ENCODE data around the gene TMEM221.

The TMEM221 gene

DNA sequence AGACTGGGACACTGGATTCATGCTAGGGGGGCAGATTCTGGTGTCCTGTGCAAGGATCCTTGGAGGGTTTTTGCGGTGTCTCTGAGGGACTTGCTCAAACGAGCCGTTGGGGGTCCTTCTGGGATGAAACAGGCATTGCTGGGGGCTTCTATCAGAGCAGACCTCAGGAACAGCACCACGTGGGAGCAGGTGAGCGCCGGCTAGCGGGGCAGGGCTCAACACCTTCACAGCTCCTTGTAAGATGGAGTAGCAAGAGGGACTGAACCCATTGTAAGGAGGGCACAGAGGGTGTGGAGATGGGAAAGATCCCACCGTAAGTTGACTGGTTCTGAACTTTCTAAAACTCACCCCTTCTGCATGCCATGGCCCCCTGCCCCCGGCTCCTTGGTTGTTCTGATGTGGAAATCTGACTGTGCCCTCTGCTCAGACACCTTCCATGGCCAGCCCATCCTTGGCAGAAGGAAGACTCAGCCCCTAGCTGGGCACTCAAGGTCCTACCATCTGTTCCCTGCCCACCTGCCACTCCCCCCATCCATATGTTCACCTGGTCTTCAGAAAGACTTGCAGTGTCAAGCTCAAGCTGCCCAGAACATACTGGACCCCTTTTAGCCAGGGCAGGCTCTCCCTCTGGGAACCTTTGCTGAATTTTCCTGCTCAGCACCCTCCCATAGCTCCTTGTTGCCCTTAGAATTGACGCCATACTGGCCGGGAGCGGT lies 23.1 kb upstream of the TMEM221 start:
- no peak for DNase-seq

DNA sequence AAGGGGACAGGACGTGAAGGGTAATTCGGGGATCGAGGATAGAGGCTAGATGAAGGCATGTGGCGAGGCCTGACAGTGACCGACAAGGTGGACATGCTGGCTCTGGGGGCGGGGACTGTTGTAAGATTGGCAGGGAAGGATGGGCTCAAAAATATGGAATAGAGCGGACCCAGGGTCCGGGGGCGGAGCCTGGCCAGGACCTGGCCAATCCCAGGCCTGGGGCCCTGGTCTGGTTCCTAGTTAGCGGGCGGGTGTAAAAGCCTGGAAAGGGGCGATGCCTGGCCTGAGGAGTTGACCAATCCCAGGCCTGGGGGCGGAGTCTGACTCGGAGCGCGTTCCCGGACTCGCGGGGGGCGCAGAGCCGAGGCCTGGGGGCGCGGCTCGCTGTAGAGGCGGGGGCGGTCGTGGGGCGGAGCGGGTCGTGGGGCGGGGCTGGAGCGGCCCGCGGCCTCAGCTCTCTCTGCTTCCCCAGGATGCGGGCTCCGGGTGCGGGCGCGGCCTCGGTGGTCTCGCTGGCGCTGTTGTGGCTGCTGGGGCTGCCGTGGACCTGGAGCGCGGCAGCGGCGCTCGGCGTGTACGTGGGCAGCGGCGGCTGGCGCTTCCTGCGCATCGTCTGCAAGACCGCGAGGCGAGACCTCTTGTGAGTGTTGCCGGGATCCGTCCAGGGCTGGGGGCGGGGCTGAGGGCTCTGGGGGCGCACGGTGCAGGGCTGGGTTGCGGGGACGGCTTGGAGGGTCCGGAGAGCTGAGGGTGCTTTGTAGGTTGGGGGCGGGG lies 21.8 kb upstream of the TMEM221 start, which contains the start of gene SLC27A1:
Gene SLC27A1 (plus strand): TSS at position 457 of the 774 bp plus-strand sequence. CDS start 17 bp downstream, at position 474.
- DNase-seq = peak; percentile 95

DNA sequence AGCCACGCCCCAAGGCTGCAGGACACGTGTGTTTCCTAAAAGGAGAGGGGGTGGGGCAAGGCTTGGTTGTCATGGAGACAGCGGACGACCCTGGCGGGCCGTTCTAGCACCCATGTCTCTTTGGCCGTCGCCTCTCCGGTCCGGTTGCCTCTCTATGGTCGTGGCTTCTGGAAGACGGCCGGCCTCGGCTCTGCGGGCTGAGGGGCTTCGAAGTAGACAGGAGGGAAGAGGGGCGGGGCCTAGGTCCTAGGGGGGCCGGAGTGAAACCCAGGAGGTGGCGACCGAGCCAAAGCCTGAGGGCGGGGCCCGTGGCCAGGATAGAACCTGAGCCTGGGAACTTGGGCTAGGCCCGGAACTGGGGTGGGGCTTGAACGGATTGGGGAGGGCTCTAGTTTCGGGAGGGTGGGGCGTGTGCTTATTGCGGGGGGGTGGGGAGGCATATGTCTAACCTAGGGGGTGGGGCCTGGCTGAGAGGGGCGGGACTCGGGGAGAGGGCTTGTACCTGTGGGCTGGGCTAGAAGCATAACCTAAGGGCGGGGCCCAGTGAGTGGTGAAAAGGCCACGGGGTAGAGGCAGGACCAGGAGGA lies 21.1 kb upstream of the TMEM221 start:
- peak; percentile 94 for DNase-seq

DNA sequence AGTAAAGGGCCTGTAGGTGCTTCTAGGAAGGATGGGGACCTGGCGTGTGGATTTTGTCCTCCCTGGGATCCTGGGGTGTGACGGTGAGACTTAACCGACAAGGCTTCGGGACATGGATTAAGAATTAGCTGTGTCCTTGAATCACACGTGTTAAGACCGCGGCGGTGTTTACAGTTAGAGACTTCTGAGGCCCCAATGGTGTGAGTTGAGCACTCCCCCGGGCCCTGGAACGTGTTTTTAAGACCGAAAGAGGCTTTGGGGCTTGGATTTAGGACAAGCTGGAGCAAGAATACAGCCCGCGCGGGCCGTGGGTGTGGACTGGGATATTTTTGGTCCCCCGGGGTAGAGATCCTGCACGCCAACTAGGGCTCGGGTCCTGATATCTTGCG lies 20.6 kb upstream of the TMEM221 start:
- peak; percentile 46 for DNase-seq

DNA sequence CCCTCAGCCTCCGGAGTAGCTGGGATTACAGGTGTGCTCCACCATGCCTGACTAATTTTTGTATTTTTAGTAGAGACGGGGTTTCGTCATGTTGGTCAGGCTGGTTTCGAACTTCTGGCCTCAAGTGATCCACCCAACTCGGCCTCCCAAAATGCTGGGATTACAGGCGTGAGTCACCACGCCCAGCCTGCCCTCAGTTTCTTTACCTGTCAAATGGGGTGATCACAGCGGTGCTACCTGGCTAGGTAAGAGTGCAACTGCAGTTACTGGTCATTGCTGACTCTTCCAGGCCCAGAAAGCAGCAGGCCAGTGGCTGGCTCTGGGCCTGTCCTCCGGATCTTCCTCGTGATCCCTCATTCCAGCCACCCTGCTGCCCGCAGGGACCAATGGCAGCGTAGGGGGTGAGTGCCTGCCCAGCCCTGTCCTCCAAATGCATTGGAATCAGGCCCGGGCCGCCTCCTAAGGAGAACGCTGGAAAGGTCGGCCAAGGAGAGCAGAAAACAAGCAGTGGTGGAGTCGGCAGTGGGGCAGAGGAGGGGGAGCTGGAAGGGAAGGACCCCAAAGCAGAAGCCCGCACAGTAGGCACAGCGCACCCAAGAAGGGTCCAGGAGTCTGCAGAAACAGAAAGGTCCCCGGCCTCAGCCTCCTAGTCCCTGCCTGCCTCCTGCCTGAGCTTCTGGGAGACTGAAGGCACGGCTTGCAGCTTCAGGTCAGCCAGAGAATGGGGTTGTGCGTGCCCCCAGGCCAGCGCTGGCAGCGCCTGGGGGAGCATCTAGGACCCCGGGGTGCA lies 20.0 kb upstream of the TMEM221 start:
- DNase-seq = no peak

DNA sequence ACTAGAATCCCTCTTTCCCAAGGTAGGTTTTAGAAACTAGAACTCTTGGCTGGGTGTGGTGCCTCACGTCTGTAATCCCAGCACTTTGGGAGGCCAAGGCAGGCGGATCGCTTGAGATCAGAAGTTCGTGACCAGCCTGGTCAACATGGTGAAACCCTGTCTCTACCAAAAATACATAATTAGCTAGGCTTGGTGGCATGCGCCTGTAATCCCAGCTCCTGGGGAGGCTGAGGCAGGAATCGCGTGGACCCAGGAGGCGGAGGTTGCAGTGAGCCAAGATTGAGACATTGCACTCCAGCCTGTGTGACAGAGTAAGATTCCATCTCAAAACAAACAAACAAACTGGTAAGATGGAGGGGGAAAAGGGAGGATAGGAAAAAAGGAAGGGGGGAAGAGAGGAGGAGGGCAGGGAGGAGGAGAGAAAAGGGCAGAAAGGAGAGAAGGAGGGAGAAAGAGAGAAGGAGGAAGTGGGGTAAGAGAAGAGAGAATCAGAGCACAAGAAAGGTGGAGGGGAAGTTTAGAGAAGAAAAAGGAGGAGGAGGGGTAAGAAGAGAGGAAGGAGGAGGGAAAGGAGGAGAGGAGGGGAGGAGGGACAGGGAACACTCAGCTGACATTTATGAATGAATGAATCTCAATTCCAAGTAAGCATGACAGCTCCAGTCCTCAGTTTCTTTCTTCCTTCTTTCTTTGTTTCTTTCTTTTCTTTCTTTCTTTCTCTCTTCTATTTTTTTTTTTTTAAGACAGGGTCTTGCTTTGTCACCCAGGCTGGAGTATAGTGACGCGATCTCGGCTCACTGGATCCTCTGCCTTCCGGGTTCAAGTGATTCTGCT lies 19.2 kb upstream of the TMEM221 start:
- no peak for DNase-seq

DNA sequence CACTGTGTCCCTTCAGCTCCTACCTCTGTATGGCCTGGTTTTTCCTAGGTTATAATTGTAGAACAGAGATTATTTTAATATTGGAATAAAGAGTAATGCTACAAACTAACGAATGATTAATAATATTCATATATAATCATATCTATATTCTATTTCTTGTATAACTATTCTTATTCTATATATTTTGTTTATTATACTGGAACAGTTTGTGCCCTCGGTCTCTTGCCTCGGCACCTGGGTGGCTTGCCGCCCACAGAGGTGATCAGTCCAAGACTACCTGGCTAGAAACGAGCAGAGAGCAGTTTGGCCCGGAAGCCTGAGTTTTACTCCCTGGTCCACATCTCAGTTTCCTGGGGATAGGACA lies 18.0 kb upstream of the TMEM221 start:
- DNase-seq = no peak

DNA sequence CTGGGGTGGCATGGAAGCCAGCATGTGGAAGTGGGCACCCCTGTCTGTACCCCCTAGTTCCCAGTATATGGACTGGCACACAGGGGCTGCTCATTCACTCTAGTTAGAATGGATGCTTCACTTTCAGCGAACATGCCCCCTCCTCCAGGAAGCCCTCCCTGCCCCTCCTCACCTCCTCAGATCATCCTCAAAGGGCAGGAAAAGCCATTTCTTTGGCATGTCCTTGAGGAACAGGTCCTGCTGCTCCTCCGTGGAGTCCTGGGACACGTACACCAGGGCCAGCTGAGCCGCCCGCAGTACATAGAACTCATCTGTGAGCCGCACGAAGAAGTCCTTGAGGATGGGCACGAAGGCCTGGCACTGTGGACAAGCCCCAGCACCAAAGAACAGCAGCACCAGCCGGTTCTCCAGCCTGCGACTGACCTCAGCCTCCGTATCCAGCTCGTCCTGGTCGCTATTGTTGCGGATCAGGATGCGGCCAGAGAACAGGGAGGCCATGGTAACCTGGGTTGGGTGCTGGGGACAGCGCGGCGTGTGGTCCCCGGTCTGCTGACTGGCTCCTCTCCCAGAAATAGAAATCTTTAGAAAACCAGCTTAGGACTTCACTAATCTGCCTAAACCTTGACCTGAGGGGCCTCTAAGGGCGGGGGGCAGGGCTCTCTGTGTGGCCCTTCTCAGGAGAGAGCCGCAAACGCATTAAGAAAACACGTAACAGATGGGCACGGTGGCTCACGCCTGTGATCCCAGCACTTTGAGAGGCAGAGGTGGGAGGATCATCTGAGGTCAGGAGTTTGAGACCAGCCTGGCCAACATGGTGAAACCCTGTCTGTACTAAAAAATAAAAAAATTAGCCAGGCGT lies 12.1 kb upstream of the TMEM221 start, which contains the start of gene NXNL1:
Gene NXNL1 (minus strand): TSS at position 555 of the 859 bp plus-strand sequence. CDS start 57 bp downstream, at position 498.
- no peak for DNase-seq

DNA sequence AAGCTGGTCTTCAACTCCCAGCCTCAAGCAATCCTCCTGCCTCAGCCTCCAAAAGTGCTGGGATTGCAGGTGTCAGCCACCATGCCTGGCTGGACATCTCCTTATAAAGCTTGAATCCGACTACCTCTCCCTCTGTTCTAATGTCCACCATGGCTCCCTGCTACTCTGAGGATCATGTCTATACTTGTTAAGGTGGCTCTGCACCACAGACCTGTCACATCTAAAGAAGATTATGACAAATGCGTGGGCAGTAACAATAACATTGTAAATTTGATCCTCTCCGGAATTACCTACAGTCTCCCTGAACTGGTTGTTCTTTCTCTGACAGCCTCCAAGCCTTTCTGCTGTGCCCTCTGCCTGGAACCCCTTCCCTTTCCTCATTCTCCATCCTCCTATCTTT lies 10.5 kb upstream of the TMEM221 start:
- no peak for DNase-seq

DNA sequence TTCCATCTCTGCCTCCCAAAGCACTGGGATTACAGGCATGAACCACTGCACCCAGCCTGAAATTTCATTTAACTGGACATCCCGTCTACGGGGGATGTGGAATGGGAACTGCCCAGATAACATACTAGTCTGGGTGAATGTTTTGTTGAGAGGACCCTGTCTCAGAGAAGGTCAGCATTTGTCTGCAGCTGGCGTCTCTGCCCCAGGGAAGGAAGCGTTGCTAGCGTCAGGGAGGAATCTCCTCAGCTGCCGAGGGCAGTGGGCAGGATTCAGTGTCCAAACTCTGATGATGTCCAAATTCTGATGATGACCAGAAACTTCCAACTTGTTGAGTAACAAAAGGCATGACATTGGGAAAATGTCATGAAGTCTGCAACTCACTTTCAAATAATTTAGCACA lies 9.1 kb upstream of the TMEM221 start:
- no peak for DNase-seq

DNA sequence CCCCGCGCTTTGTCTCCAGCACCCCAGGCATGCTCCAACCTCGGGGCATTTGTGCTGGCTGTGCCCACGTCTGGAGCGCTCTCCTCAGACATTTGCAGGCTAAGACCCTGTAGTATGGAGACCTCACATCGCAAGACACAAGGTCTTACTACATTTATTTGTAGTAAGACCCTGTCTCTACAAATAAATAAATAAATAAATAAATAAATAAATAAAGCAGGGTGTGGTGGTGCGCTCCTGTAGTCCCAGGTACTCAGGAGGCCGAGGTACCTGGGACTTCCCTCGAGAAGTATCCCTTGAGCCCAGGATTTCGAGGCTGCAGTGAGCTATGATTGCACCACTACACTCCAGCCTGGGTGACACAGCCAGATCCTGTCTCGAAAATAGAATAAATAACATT lies 7.7 kb upstream of the TMEM221 start:
- no peak for DNase-seq

DNA sequence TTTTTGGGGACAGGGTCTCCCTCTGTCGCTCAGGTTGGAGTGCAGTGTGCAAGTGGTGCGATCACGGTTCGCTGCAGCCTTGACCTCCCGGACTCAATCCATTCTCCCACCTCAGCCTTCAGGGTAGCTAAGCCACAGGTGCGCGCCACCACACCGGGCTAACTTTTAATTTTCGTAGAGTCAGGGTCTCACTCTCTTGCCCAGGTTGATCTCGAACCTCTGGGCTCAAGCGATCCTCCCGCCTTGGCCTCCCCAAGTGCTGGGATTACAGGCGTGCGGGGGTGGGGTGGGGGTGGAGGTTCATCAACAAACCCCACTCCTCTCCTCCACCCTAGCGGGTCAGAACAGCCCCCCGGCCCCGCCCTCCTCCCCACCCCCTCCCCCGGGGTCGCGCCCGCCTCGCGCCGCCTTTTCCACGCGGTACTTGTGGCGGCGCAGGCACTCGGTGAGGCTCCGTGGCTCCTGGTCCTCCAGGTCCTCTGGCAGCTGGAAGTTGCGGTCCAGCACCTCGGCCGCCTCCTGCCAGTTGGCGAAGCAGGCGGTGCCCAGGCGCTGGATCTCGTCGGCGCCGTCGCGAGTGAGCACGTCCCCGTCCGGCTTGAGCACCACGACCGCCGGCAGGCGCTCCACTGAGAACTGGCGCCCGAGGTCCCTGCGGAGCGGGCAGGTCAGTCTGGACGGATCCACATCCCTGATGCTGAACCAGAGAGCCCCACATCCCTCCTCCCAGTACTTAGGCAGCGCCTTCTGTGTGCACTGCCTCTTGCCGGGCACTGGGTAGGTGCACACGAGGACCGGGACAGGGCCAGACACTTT lies 7.0 kb upstream of the TMEM221 start:
- peak; percentile 2 for DNase-seq

DNA sequence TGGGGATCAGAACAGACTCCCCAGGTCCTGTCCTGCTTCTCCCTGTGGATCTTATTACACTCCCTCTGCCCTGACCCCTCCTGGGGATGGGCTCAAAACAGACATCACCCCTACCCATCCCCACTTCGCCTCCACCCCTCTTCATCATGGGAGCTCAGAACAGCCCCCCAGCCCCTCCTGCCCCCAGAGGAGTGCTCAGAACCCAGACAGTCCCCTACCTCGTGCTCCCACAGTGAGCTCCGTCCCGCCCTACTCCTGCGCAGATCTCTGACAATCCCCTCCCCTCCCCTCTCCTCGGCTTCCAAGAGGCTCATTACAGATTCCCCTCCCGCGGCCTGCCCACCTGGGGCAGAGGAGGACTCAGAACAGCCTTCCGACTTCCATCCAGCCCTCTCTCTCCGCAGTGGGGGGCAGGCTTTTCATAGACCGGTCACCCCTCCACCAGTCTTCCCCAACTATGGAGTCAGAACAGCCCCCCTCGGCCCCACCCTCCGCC lies 6.2 kb upstream of the TMEM221 start:
- DNase-seq = peak; percentile 3

DNA sequence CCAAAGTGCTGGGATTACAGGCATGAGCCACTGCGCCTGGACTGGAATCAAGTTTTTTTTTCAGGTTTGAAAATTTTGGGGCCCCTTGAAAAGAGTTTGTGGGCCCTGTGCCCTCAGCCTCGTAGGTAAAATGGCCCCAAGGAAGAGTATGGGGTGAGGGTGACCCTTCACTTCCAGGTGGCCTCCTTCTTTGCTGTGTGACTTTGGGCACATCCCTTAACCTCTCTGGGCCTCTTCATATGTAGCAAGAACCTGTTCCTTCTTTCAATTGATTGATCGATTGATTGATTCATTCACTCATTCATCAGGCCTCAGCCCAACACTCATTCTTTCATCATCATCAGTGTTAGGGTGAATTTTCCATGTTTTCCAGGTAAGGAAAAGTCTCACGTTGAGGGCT lies 3.4 kb upstream of the TMEM221 start:
- no peak for DNase-seq

DNA sequence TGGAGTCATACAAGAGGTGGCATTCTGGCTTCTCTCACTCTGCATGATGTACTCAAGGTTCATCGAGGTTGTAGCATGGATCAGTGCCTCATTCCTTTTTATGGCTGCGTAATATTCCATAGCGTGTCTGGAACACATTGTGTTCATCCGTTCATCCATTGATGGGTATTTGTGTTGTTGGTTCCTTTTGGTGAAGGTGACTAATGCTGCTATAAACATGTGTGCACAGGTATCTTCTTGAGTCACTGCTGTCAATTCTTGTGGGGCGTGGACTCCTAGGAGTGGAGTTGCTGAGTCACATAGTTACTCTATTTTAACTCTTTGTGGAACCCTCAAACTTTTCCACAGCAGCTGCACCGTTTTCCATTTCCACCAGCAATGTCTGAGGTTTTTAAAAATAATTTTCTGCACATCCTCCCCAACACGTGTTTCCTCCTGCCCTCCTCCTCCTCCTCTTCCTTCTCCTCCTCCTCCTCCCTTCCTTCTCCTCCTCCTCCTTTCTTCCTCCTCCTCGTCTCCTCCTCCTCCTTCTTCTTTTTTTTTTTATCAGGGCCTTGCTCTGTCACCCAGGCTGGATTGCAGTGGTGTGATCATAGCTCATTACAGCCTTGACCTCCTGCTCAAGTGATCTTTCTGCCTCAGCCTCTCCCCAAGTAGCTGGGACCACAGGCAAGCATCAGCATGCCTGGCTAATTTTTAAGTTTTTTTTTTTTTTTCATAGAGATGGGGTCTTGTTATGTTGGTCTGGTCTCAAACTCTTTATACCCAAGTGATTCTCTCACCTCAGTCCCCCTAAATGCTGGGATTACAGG lies 2.0 kb upstream of the TMEM221 start:
- DNase-seq = peak; percentile 1

DNA sequence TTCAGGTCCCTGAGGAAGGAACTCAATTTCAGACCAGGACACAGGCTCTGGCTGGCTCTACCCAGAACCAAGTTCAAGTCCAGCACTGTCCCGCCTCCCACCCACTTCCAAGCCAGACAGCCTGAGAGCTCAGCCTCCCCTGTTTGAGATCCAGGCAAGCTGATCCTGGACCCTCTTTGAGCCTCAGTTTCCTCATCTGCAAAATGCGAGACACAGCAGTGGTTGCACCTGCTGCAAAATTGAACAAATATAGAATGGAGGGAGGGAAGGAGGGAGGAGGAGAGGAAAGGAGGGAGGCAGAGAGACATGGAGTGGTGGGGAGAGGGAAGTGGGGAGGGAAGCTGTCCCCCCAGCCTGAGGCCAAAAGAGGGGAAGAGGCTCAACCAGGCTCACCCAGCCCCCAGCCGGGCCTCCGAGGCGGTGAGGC lies 751 bp downstream of the TMEM221 start:
- peak; percentile 24 for DNase-seq

DNA sequence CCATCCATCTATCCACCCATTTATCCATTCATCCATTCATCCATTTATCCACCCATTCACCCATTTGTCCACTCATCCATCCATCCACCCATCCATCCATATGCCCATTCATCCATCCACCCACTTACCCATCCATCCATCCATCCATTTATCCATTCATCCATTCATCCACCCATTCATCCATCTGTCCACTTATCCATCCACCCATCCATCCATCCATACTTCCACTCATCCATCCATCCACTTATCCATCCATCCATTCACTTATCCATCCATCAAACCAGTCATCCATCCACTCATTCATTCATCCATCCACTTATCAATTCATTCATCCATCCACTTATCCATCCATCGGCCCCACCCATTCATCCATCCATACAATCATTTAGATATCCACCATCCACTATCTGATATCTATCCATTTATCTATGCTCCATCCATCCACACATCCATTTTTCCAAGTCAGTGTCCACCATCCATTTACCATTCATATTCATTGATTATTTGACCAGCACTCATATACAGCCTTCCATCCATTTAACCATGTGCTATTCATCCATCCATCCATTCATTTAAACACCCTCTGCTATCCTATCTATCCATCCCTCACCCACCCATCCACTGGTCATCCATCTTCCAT lies 2.8 kb downstream of the TMEM221 start:
- no peak for DNase-seq

DNA sequence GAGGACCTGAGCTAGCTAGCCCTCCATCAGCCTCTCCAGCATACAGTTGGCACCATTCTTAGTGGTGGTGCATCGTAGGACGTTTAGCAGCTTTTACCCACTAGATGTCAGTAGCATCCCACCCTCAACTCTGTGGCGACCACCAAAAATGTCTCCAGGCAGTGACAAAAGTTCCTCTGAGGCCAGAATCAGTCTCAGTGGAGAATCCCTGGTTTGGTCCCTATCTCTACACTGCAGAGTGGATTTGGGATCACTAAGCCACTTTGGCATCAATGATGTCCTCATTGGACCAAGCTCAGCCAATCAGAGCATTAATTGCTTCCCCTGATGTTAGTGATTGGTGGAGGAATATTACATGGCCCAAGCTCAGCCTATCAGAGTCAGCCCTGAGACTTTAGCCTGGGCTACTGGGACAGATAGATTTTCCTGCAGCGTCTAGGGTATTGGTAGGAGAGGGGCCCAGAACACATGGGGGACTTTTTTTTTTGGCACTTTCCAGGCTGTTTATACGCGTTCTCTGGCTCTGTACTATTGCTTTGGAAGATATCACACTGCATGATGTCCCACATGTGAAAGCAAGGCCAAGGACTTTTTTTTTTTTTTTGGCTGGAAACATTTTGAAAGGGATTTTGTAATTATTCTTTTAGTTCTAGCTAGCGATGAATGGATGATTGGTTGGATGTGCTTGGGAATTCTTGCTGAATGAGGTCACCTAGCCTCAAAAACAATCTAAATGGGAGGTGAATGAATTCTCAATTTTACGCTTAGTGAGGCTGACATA lies 7.0 kb downstream of the TMEM221 start:
- DNase-seq = peak; percentile 11

Measured in DMS79 treated with DMSO at 0.1 percent for 48 hours (cell line).